ENCODE results near the gene SEMA4F.

The SEMA4F gene

GRCh38 chr2:74668087-74668486, 14.0 kb downstream of the SEMA4F start:
- no peak for TF ChIP-seq CTCF (IDR thresholded peaks at IDR 0.05; ENCODE audit: low read depth, low read length)
- H3K4me3 ChIP-seq (ENCODE audit: low read depth, low read length) = no peak overlapping the region

- no peak overlapping the region for H3K4me3 ChIP-seq (ENCODE audit: low read depth, low read length)
- TF ChIP-seq CTCF (IDR thresholded peaks at IDR 0.05; ENCODE audit: low read depth, low read length) = no peak
These were observed 16.2 kb downstream of the SEMA4F start for GRCh38 chr2:74670263-74670662.

- no peak overlapping the region for H3K4me3 ChIP-seq (ENCODE audit: low read depth, low read length)
- TF ChIP-seq CTCF (IDR thresholded peaks at IDR 0.05; ENCODE audit: low read depth, low read length) = no peak
These were observed 17.4 kb downstream of the SEMA4F start for GRCh38 chr2:74671479-74671878.

GRCh38 chr2:74673826-74674528, 19.9 kb downstream of the SEMA4F start:
- no peak overlapping the region for H3K4me3 ChIP-seq (ENCODE audit: low read depth, low read length)
- no peak for TF ChIP-seq CTCF (IDR thresholded peaks at IDR 0.05; ENCODE audit: low read depth, low read length)

GRCh38 chr2:74675090-74675489, 21.0 kb downstream of the SEMA4F start:
- no peak; the same call in 1 of the 2 replicates for TF ChIP-seq CTCF (IDR thresholded peaks at IDR 0.05; ENCODE audit: low read depth, low read length)
- no peak overlapping the region for H3K4me3 ChIP-seq (ENCODE audit: low read depth, low read length)

- no peak for TF ChIP-seq CTCF (IDR thresholded peaks at IDR 0.05; ENCODE audit: low read depth, low read length)
- no peak overlapping the region for H3K4me3 ChIP-seq (ENCODE audit: low read depth, low read length)
These were observed 22.3 kb downstream of the SEMA4F start for GRCh38 chr2:74676331-74676730.

GRCh38 chr2:74679615-74680014, 25.6 kb downstream of the SEMA4F start:
- no peak overlapping the region for H3K4me3 ChIP-seq (ENCODE audit: low read depth, low read length)
- TF ChIP-seq CTCF (IDR thresholded peaks at IDR 0.05; ENCODE audit: low read depth, low read length) = no peak
